OCI-LY1 (cell line): ENCODE data around the gene CCDC27.

Experiments
- EZH2 ChIP-seq: fragments of 200-600 bp; sonication (generic), shearing (Covaris generic); IDR thresholded peaks from 2 replicates; pipeline ENCODE4 v1.8.0; 2017; ENCODE audit warnings: borderline replicate concordance, mixed run types, mild to moderate bottlenecking, antibody characterized with exemption, low read length, moderate library complexity, mixed read lengths
- TF ChIP-seq, protein P1 (sequence below): fragments of 200-600 bp; sonication (generic), shearing (Covaris generic); IDR thresholded peaks from 2 replicates; pipeline ENCODE4 v1.5.1; 2017; ENCODE audit warnings: mild to moderate bottlenecking, antibody characterized with exemption, low read length, moderate library complexity, mixed read lengths

- TF ChIP-seq, protein P1, sequence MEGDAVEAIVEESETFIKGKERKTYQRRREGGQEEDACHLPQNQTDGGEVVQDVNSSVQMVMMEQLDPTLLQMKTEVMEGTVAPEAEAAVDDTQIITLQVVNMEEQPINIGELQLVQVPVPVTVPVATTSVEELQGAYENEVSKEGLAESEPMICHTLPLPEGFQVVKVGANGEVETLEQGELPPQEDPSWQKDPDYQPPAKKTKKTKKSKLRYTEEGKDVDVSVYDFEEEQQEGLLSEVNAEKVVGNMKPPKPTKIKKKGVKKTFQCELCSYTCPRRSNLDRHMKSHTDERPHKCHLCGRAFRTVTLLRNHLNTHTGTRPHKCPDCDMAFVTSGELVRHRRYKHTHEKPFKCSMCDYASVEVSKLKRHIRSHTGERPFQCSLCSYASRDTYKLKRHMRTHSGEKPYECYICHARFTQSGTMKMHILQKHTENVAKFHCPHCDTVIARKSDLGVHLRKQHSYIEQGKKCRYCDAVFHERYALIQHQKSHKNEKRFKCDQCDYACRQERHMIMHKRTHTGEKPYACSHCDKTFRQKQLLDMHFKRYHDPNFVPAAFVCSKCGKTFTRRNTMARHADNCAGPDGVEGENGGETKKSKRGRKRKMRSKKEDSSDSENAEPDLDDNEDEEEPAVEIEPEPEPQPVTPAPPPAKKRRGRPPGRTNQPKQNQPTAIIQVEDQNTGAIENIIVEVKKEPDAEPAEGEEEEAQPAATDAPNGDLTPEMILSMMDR: no peak
- no peak for TF ChIP-seq EZH2
These were observed 24.9 kb downstream of the CCDC27 start for GRCh38 chr1:3777078-3777547.
